C4-2B (cell line): Measurements from ENCODE around the gene DCT.

Experiments used
- CTCF ChIP-seq: fragments of 450-650 bp; conservative IDR thresholded peaks from 2 replicates; pipeline ENCODE4 v1.5.1; 2017; ENCODE audit warnings: mild to moderate bottlenecking
- ZFX ChIP-seq: fragments of 450-650 bp; IDR thresholded peaks from 2 replicates; pipeline ENCODE4 v1.6.1; 2017

- no peak for TF ChIP-seq CTCF
- TF ChIP-seq ZFX = no peak
Measured at GRCh38 chr13:94389604-94390351, 89.7 kb downstream of the DCT start.
